HG02885 (cell line): Measurements from ENCODE around the gene MAGEA12.
A peak's percentile ranks its signal among the peaks of the same experiment; 100 is the strongest.
"Not testable (repeated sequence)": the region's sequence is repeated elsewhere in the genome, so short reads cannot be mapped to it uniquely, and the experiment has no call there.

Experiments used
- ATAC-seq: cut with Tn5 transposase; IDR thresholded peaks from one replicate; pipeline ENCODE4 v1.9.1; 2021; ENCODE audit warnings: mild to moderate bottlenecking; ENCODE audit not compliant: unreplicated experiment, poor library complexity

Gene MAGEA12

DNA sequence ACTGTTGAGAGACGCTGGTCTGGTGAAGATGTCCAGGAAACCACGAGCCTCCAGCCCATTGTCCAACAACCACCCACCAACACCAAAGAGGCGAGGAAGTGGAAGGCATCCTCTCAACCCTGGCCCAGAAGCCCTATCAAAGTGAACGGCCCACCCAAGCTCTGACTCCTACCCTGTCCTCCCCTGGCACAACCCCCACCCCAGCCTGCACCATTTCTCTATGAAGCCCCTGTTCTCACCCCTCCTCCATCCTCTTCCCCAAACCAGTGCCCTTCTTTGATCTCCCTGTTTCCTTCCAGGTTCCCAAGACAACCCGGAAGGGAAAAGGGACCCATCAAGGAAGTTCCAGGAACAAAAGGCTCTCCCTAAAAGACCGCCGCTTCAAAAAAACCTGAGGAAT, 26.0 kb downstream of the MAGEA12 start:
- ATAC-seq: not testable (repeated sequence)

DNA sequence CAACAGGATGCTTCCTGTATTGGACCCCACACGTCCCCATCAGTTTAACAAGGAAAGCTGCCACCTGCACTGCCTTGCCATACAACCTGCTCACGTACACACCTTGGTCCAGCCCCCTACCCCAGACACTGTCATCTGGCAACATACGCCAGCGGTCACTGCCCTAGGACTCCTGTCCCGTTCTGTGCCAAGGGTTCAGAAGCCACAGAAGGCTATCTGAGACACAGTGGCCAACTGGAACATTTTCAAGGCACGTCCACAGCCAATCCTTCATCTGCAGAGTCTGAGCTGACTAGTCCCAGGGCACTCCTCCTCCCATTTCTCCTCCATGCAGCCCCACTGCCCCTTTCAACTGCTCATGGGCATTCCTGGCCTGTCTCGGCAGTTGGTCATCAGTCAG, 28.0 kb downstream of the MAGEA12 start:
- not testable (repeated sequence) for ATAC-seq

DNA sequence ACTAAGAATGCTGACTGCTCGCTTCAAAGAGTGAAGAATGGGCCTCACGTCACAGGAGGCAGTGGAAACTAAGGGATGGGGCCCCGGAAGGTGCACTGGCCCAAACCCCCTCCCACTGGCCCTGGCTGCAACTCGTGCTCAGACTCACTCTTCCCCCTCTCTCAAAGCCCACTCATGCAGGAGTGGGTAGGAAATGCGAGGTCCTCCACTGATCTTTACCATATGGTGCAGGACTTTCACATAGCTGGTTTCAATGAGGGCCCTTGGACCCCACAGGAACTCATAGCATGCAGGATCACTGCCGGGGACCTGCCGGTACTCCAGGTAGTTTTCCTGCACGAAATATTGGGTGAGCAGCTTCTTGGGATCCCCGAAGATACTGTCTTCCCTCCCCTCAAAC, 33.0 kb downstream of the MAGEA12 start:
- ATAC-seq: not testable (repeated sequence)

DNA sequence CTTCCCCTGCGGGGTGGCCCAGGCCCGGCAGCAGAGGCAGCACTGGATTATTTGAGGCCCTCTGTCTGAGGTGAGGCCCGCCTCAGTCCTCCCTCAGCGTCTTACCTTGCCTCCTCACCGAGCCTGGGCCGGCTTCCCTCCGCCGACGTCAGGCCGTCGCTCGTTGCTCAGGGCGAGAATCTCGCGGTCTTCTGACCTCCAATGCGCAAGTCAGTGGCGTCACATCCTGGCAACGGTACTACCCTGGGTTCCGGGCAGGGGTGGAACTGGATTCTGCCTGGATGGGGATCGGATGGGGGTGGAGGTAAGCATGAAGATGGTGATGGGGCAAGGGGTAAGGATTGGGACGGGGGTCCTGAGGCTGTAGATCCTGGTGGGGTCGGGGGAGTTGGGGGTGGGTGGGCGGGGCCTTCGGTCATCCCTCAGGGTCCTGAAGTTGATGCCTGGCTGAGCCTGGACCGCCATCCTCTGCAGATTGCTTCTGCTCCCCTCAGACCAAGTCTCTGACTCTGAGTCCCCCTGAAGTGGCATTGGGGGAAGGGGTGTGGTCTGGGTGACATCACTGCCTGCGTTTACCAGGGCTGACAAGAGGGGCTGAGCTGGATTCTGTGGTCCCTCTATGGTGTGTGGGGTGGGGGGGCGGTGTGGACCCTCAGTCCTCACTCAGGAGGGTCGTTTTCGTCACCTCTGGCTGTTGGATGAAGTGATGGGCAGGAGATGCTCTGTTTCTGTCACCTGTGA, 36.2 kb downstream of the MAGEA12 start, which contains the start of gene MAGEA6:
Gene MAGEA6, minus strand, starts transcription at position 141 of the 741 bp plus-strand sequence. CDS start 2,039 bp downstream, outside the sequence.
- not testable (repeated sequence) for ATAC-seq

DNA sequence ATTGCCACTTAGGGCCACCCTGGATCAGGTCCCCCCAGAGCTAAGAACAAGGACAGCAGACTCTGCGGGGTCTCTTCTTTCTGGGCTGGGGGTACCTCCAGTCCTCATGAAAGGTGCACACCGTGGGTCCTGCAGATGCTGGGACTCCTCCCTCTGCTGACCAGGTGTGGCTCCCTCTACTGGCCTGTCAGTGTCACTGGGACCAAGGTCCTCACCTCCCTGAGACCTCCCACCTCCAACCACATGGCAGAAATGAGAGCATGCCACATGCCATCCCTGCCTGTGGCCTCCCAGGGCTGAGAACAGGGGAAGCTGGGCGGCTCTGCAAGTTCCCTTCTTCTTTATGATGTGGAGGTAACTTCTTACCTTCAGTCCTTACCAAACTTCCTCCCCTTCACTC, 53.5 kb downstream of the MAGEA12 start:
- peak; percentile 90 for ATAC-seq
